ENCODE data around the gene ATF7.
"Not testable (repeated sequence)": the region's sequence is repeated elsewhere in the genome, so short reads cannot be mapped to it uniquely, and the experiment has no call there.

ATF7 gene

GRCh38 chr12:53499266-53500141 lies 126.7 kb downstream of the ATF7 start, which contains the start of gene MAP3K12:
TSS of gene MAP3K12 (minus strand) at chr12:53499458. CDS start at chr12:53487391, 12,067 bp downstream.
- no peak for FAIRE-seq

GRCh38 chr12:53498235-53498630 lies 127.9 kb downstream of the ATF7 start:
- FAIRE-seq = no peak

GRCh38 chr12:53497461-53497860 lies 128.7 kb downstream of the ATF7 start:
- no peak for FAIRE-seq

- FAIRE-seq = no peak
Observed at GRCh38 chr12:53496752-53497032, 129.5 kb downstream of the ATF7 start.

- no peak for FAIRE-seq
Observed at GRCh38 chr12:53495903-53496751, 130.1 kb downstream of the ATF7 start.

GRCh38 chr12:53493610-53494391 lies 132.4 kb downstream of the ATF7 start:
- FAIRE-seq = no peak

GRCh38 chr12:53492830-53493609 lies 133.2 kb downstream of the ATF7 start:
- no peak for FAIRE-seq

GRCh38 chr12:53492188-53492587 lies 134.0 kb downstream of the ATF7 start:
- no peak for FAIRE-seq

GRCh38 chr12:53489242-53489864 lies 136.8 kb downstream of the ATF7 start:
- no peak for FAIRE-seq

GRCh38 chr12:53486736-53487487 lies 139.3 kb downstream of the ATF7 start:
- FAIRE-seq = no peak

GRCh38 chr12:53485955-53486735 lies 140.0 kb downstream of the ATF7 start:
- no peak for FAIRE-seq

GRCh38 chr12:53484686-53485575 lies 141.3 kb downstream of the ATF7 start:
- no peak for FAIRE-seq

- FAIRE-seq = no peak
Observed at GRCh38 chr12:53483979-53484377, 142.2 kb downstream of the ATF7 start.

- FAIRE-seq = no peak
Observed at GRCh38 chr12:53483225-53483978, 142.8 kb downstream of the ATF7 start.

- no peak for FAIRE-seq
Observed at GRCh38 chr12:53482626-53483168, 143.5 kb downstream of the ATF7 start.

- no peak for FAIRE-seq
Observed at GRCh38 chr12:53481939-53482586, 144.1 kb downstream of the ATF7 start.

GRCh38 chr12:53481458-53481857 lies 144.7 kb downstream of the ATF7 start:
- not testable (repeated sequence) for FAIRE-seq

Data from A204.1 (cell line).